ENCODE measurements around the gene RPLP1. TPM values are rescaled to one million over a fixed set of nuclear protein-coding genes. Genes with fewer than 3 reads are reported as not detected.

Gene RPLP1
- total and polyA plus RNA-seq, 2 of the 8 experiments (the other 6 are each of a cell fraction or from before 2014, with no cell fraction given), result 2,089 to 4,387 TPM

DNA sequence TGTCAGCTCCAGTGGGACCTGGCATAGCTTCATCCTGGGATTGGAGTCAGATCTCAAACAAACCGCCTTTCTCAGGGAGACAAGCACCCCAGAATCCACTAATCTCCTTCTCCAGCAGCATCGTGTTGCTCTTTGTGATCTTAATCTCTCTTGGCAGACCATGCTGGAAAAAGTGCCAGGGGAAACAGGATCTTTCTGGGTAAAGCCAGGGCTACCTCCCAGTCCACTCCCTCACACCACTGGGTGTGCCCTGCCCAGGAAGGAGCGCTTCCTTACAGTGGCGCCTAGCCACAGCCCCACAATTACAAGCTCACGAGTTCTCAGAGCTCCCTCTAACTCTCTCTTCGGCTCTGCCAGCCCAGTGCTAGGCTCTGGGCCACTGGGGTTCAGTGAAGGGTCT lies 32.2 kb downstream of the RPLP1 start:
- POLR2A ChIA-PET (ENCODE audit: partially characterized antibody), result interaction anchor here (0.9 kb wide), 1 partner anchor 32 kb away, joined by 3 read pairs; the partner anchor contains the start of gene RPLP1
- H3K9ac ChIP-seq (replicated peaks in 1 of 4; ENCODE audit: extremely low read depth in 1 of 4, low read depth in 3 of 4, low read length in 3 of 4), result no peak overlapping the region
- H3K18ac ChIP-seq (ENCODE audit: extremely low read depth, low read length), result no peak overlapping the region
- H3K9me3 ChIP-seq (ENCODE audit: insufficient read depth in 2 of 2, low read depth in 1 of 2, low read length in 1 of 2), result peaks cover 5 to 11% of the 10 kb centered on the region in 2 experiments; a peak in 3 of 4 replicates
- no peaks in the 10 kb centered on the region for H3K23me2 ChIP-seq (ENCODE audit: low read depth, low read length)
- 94% methylated on average over 6 of the region's 6 CpGs; no CpG with 5 or more reads in 1 of the 2 experiments for WGBS, 2 experiments (ENCODE audit: extremely low coverage in 1 of 2, insufficient coverage in 1 of 2, insufficient read length in 1 of 2, insufficient replicate concordance in 2 of 2, low coverage in 1 of 2, low lambda C conversion rate in 2 of 2, missing lambda C conversion rate in 1 of 2)
- no peak overlapping the region for H3K4me3 ChIP-seq (ENCODE audit: extremely low read depth in 1 of 4, insufficient read depth in 2 of 4, low read depth in 3 of 4, low read length in 4 of 4)
- H3K27ac ChIP-seq (ENCODE audit: low read depth, low read length), result no peak overlapping the region
- H4K20me1 ChIP-seq (replicated peaks in 1 of 2; ENCODE audit: control insufficient read depth in 1 of 2, insufficient read depth in 2 of 2, low read length in 2 of 2), result no peaks in the 10 kb centered on the region
- H3K79me2 ChIP-seq (ENCODE audit: control insufficient read depth in 1 of 2, insufficient read depth in 2 of 2, low read length in 2 of 2), result no peaks in the 10 kb centered on the region
- no peak overlapping the region for H3K4me2 ChIP-seq (ENCODE audit: insufficient read depth in 1 of 2, low read depth in 2 of 2, low read length in 2 of 2)
- no peak overlapping the region for H2AFZ ChIP-seq (ENCODE audit: low read length)
- no peak overlapping the region for H3K56ac ChIP-seq (replicated peaks; ENCODE audit: insufficient read length, low read depth, low read length)
- H4K91ac ChIP-seq (replicated peaks; ENCODE audit: insufficient read length, low read length), result no peak overlapping the region
- FAIRE-seq, result no peak
- no peak overlapping the region for H4K5ac ChIP-seq (ENCODE audit: insufficient read length, low read depth, low read length)
- H2BK12ac ChIP-seq (ENCODE audit: low read depth, low read length), result no peak overlapping the region
- no peak overlapping the region for H2AK5ac ChIP-seq (ENCODE audit: low read depth, low read length)
- no peak for DNase-seq (ENCODE audit: low read depth in 1 of 2, low spot score in 2 of 2)
- no peak overlapping the region for H2BK5ac ChIP-seq (ENCODE audit: low read depth, low read length)
- no peak overlapping the region for H2BK120ac ChIP-seq (replicated peaks; ENCODE audit: low read depth, low read length)
- H3K27me3 ChIP-seq (replicated peaks in 1 of 4; ENCODE audit: control insufficient read depth in 3 of 4, extremely low read depth in 1 of 4, insufficient read depth in 3 of 4, low read length in 3 of 4), result no peaks in the 10 kb centered on the region
- H3K14ac ChIP-seq (ENCODE audit: insufficient read length), result no peak overlapping the region
- H3K36me3 ChIP-seq (ENCODE audit: control insufficient read depth in 2 of 4, insufficient read depth in 4 of 4, low read length in 3 of 4), result no peaks in the 10 kb centered on the region
- H4K8ac ChIP-seq (ENCODE audit: extremely low read depth, insufficient read depth, low read length), result no peak overlapping the region
- H3K4ac ChIP-seq (replicated peaks; ENCODE audit: insufficient read length, low read depth, low read length), result no peak overlapping the region
- no peaks in the 10 kb centered on the region; the same call in 1 of the 2 replicates for H3K79me1 ChIP-seq (ENCODE audit: low read depth, low read length)
- CTCF ChIA-PET (ENCODE audit: partially characterized antibody), result interaction anchor here (1.1 to 2.1 kb wide), 5 partner anchors 9 to 186 kb away, joined by 3 to 9 read pairs (median 6); no protein-coding TSS in a partner anchor
- no peak overlapping the region for H2BK20ac ChIP-seq (ENCODE audit: low read length)
- H3K23ac ChIP-seq (ENCODE audit: insufficient read length), result no peak overlapping the region
- no peaks in the 10 kb centered on the region for H3K4me1 ChIP-seq (replicated peaks in 1 of 4; ENCODE audit: control insufficient read depth in 3 of 4, insufficient read depth in 4 of 4, low read length in 3 of 4)
- H2BK15ac ChIP-seq (ENCODE audit: low read length), result no peak overlapping the region
- TF ChIP-seq GTF2F1 (IDR thresholded peaks at IDR 0.05; ENCODE audit: borderline replicate concordance, low read depth, low read length) (no peak), CREB1 (IDR thresholded peaks at IDR 0.05) (no peak), SIRT6 (IDR thresholded peaks at IDR 0.05; ENCODE audit: low read length) (no peak), CBX8 (IDR thresholded peaks at IDR 0.05; ENCODE audit: borderline replicate concordance, low read depth, low read length) (no peak), SP4 (IDR thresholded peaks at IDR 0.05; ENCODE audit: low read length) (no peak), HDAC2 (IDR thresholded peaks at IDR 0.05; ENCODE audit: borderline replicate concordance in 1 of 2, low read depth in 2 of 2, low read length in 2 of 2) (no peak), RNF2 (IDR thresholded peaks at IDR 0.05; ENCODE audit: borderline replicate concordance, low read depth, low read length, missing control alignments, poor library complexity, severe bottlenecking) (no peak), EZH2 (IDR thresholded peaks at IDR 0.05; ENCODE audit: low read depth, low read length, severe bottlenecking) (no peak)
- TF ChIP-seq, protein P1, sequence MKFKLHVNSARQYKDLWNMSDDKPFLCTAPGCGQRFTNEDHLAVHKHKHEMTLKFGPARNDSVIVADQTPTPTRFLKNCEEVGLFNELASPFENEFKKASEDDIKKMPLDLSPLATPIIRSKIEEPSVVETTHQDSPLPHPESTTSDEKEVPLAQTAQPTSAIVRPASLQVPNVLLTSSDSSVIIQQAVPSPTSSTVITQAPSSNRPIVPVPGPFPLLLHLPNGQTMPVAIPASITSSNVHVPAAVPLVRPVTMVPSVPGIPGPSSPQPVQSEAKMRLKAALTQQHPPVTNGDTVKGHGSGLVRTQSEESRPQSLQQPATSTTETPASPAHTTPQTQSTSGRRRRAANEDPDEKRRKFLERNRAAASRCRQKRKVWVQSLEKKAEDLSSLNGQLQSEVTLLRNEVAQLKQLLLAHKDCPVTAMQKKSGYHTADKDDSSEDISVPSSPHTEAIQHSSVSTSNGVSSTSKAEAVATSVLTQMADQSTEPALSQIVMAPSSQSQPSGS (IDR thresholded peaks at IDR 0.05; ENCODE audit: low read length), result no peak
- TF ChIP-seq, protein P2, sequence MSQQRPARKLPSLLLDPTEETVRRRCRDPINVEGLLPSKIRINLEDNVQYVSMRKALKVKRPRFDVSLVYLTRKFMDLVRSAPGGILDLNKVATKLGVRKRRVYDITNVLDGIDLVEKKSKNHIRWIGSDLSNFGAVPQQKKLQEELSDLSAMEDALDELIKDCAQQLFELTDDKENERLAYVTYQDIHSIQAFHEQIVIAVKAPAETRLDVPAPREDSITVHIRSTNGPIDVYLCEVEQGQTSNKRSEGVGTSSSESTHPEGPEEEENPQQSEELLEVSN (IDR thresholded peaks at IDR 0.05), result no peak

Data from H1 (cell line).